Measurements from ENCODE around the gene SLC35F1. TPM values are rescaled to one million over a fixed set of nuclear protein-coding genes. Genes with fewer than 3 reads are reported as not detected.
A peak's percentile ranks its signal among the peaks of the same experiment; 100 is the strongest.

SLC35F1 gene
- total RNA-seq, 1 donor from 2014 or later: 22.4 TPM

- TF ChIP-seq CTCF (IDR thresholded peaks at IDR 0.05; ENCODE audit: partially characterized antibody, unreplicated experiment): no peak
- no peak for DNase-seq
- H3K27ac Mint-ChIP-seq (ENCODE audit: unreplicated experiment): no peak overlapping the region
- H3K27me3 Mint-ChIP-seq (ENCODE audit: unreplicated experiment): no peaks in the 10 kb centered on the region
- H3K36me3 Mint-ChIP-seq (ENCODE audit: unreplicated experiment): no peaks in the 10 kb centered on the region
- H3K4me3 Mint-ChIP-seq (ENCODE audit: unreplicated experiment): no peak overlapping the region
- no peaks in the 10 kb centered on the region for H3K4me1 Mint-ChIP-seq (ENCODE audit: low read depth, unreplicated experiment)
- no peaks in the 10 kb centered on the region for H3K9me3 Mint-ChIP-seq (ENCODE audit: unreplicated experiment)
Measured at GRCh38 chr6:117880824-117881223, 26.2 kb upstream of the SLC35F1 start.

GRCh38 chr6:117890172-117890571 lies 16.9 kb upstream of the SLC35F1 start:
- Mint-ChIP-seq H3K27ac (ENCODE audit: unreplicated experiment) (no peak overlapping the region), H3K4me3 (ENCODE audit: unreplicated experiment) (no peak overlapping the region), H3K36me3 (ENCODE audit: unreplicated experiment) (no peaks in the 10 kb centered on the region), H3K9me3 (ENCODE audit: unreplicated experiment) (no peaks in the 10 kb centered on the region), H3K27me3 (ENCODE audit: unreplicated experiment) (no peaks in the 10 kb centered on the region), H3K4me1 (ENCODE audit: low read depth, unreplicated experiment) (no peaks in the 10 kb centered on the region)
- DNase-seq: no peak
- no peak for TF ChIP-seq CTCF (IDR thresholded peaks at IDR 0.05; ENCODE audit: partially characterized antibody, unreplicated experiment)

- no peak for DNase-seq
- H3K36me3 Mint-ChIP-seq (ENCODE audit: unreplicated experiment): no peaks in the 10 kb centered on the region
Measured at GRCh38 chr6:117906507-117906957, 532 bp upstream of the SLC35F1 start.

GRCh38 chr6:117907601-117908245 lies 659 bp downstream of the SLC35F1 start:
- peak; percentile 71 for DNase-seq
- Mint-ChIP-seq H3K27ac (ENCODE audit: unreplicated experiment) (no peak overlapping the region), H3K27me3 (ENCODE audit: unreplicated experiment) (peaks cover 7% of the 10 kb centered on the region), H3K36me3 (ENCODE audit: unreplicated experiment) (no peaks in the 10 kb centered on the region), H3K4me3 (ENCODE audit: unreplicated experiment) (no peak overlapping the region), H3K9me3 (ENCODE audit: unreplicated experiment) (peaks cover 6% of the 10 kb centered on the region), H3K4me1 (ENCODE audit: low read depth, unreplicated experiment) (peaks cover 16% of the 10 kb centered on the region)
- no peak for TF ChIP-seq CTCF (IDR thresholded peaks at IDR 0.05; ENCODE audit: partially characterized antibody, unreplicated experiment)

More at GRCh38 chr6:117906507-117906957, 532 bp upstream of the SLC35F1 start:
- Mint-ChIP-seq H3K9me3 (ENCODE audit: unreplicated experiment) (peaks cover 6% of the 10 kb centered on the region), H3K4me3 (ENCODE audit: unreplicated experiment) (peak overlapping the region; percentile 86), H3K4me1 (ENCODE audit: low read depth, unreplicated experiment) (peaks cover 16% of the 10 kb centered on the region), H3K27me3 (ENCODE audit: unreplicated experiment) (peaks cover 7% of the 10 kb centered on the region), H3K27ac (ENCODE audit: unreplicated experiment) (peak overlapping the region; percentile 66)
- no peak for TF ChIP-seq CTCF (IDR thresholded peaks at IDR 0.05; ENCODE audit: partially characterized antibody, unreplicated experiment)

GRCh38 chr6:117908246-117909068 lies 1.4 kb downstream of the SLC35F1 start:
- DNase-seq: peak; percentile 50
- peak overlapping the region; percentile 91 for H3K4me3 Mint-ChIP-seq (ENCODE audit: unreplicated experiment)
- peaks cover 7% of the 10 kb centered on the region for H3K27me3 Mint-ChIP-seq (ENCODE audit: unreplicated experiment)
- TF ChIP-seq CTCF (IDR thresholded peaks at IDR 0.05; ENCODE audit: partially characterized antibody, unreplicated experiment): no peak
- H3K36me3 Mint-ChIP-seq (ENCODE audit: unreplicated experiment): no peaks in the 10 kb centered on the region
- H3K4me1 Mint-ChIP-seq (ENCODE audit: low read depth, unreplicated experiment): peaks cover 16% of the 10 kb centered on the region
- H3K9me3 Mint-ChIP-seq (ENCODE audit: unreplicated experiment): peaks cover 6% of the 10 kb centered on the region
- peak overlapping the region; percentile 59 for H3K27ac Mint-ChIP-seq (ENCODE audit: unreplicated experiment)

All from glutamatergic neuron (in vitro differentiated cells).